ENCODE measurements around the gene TYROBP. TPM values are rescaled to one million over a fixed set of nuclear protein-coding genes. Genes with fewer than 3 reads are reported as not detected.

Gene TYROBP
- total and polyA plus RNA-seq, 2 of the 8 experiments (the other 6 are each of a cell fraction or from before 2014, with no cell fraction given) = 0.18 TPM; not detected in 1

- peaks cover 9% of the 10 kb centered on the region; the same call in 1 of the 2 replicates for H3K23me2 ChIP-seq (ENCODE audit: low read depth, low read length)
- H4K20me1 ChIP-seq (replicated peaks in 1 of 2; ENCODE audit: control insufficient read depth in 1 of 2, insufficient read depth in 2 of 2, low read length in 2 of 2) = peaks cover 0 to 2% of the 10 kb centered on the region in 2 experiments
- no peak overlapping the region for H3K56ac ChIP-seq (replicated peaks; ENCODE audit: insufficient read length, low read depth, low read length)
- H4K91ac ChIP-seq (replicated peaks; ENCODE audit: insufficient read length, low read length) = no peak overlapping the region
- no peaks in the 10 kb centered on the region for H3K9me3 ChIP-seq (ENCODE audit: insufficient read depth in 2 of 2, low read depth in 1 of 2, low read length in 1 of 2)
- no peak overlapping the region for H3K27ac ChIP-seq (ENCODE audit: low read depth, low read length)
- DNase-seq (ENCODE audit: low read depth in 1 of 2, low spot score in 2 of 2) (peak in 1 of 2 experiments; percentile 67), FAIRE-seq (no peak)
- no peaks in the 10 kb centered on the region for H3K79me1 ChIP-seq (ENCODE audit: low read depth, low read length)
- no peak overlapping the region for H3K4ac ChIP-seq (replicated peaks; ENCODE audit: insufficient read length, low read depth, low read length)
- H2AFZ ChIP-seq (ENCODE audit: low read length) = no peak overlapping the region
- TF ChIP-seq CTCF (IDR thresholded peaks at IDR 0.05; ENCODE audit: control extremely low read depth in 1 of 3, insufficient read depth in 1 of 3, low read depth in 1 of 3, low read length in 3 of 3) (peak in 2 of 3 experiments; percentile 54 to 69; a peak in 2 of 4 replicates), RAD21 (IDR thresholded peaks at IDR 0.05 in 1 of 2, conservative IDR thresholded peaks at IDR 0.05 in 1 of 2; ENCODE audit: low read depth in 2 of 2, low read length in 2 of 2) (peak; percentile 38 to 49; a peak in 3 of 4 replicates), USF2 (IDR thresholded peaks at IDR 0.05; ENCODE audit: low read length) (no peak), TAF7 (optimal IDR thresholded peaks at IDR 0.05; ENCODE audit: borderline replicate concordance, low read depth, low read length) (no peak)
- H3K36me3 ChIP-seq (ENCODE audit: control insufficient read depth in 2 of 4, insufficient read depth in 4 of 4, low read length in 3 of 4) = no peaks in the 10 kb centered on the region
- H2BK15ac ChIP-seq (ENCODE audit: low read length) = no peak overlapping the region
- H3K4me1 ChIP-seq (replicated peaks in 1 of 4; ENCODE audit: control insufficient read depth in 3 of 4, insufficient read depth in 4 of 4, low read length in 3 of 4) = peaks cover 0 to 12% (median 8%) of the 10 kb centered on the region in 4 experiments; a peak in 5 of 7 replicates
- no peak overlapping the region for H4K8ac ChIP-seq (ENCODE audit: extremely low read depth, insufficient read depth, low read length)
- H2BK120ac ChIP-seq (replicated peaks; ENCODE audit: low read depth, low read length) = no peak overlapping the region
- WGBS, 2 experiments (ENCODE audit: extremely low coverage in 1 of 2, insufficient coverage in 1 of 2, insufficient read length in 1 of 2, insufficient replicate concordance in 2 of 2, low coverage in 1 of 2, low lambda C conversion rate in 2 of 2, missing lambda C conversion rate in 1 of 2) = 73% methylated on average over 10 of the region's 12 CpGs; no CpG with 5 or more reads in 1 of the 2 experiments
- H3K4me2 ChIP-seq (ENCODE audit: insufficient read depth in 1 of 2, low read depth in 2 of 2, low read length in 2 of 2) = peak overlapping the region in 1 of 2 experiments; percentile 93
- peaks cover 3 to 12% (median 9%) of the 10 kb centered on the region in 4 experiments for H3K27me3 ChIP-seq (replicated peaks in 1 of 4; ENCODE audit: control insufficient read depth in 3 of 4, extremely low read depth in 1 of 4, insufficient read depth in 3 of 4, low read length in 3 of 4)
- ChIA-PET POLR2A (ENCODE audit: partially characterized antibody) (interaction anchor here (1.0 to 2.6 kb wide), 8 partner anchors 10 to 362 kb away, joined by 3 to 20 read pairs (median 4); partner anchors contain the start of genes PSENEN and U2AF1L4), CTCF (ENCODE audit: partially characterized antibody) (interaction anchor here (0.9 to 3.2 kb wide), 14 partner anchors 10 to 376 kb away, joined by 3 to 15 read pairs (median 3); no protein-coding TSS in a partner anchor)
- no peaks in the 10 kb centered on the region for H3K79me2 ChIP-seq (ENCODE audit: control insufficient read depth in 1 of 2, insufficient read depth in 2 of 2, low read length in 2 of 2)
- no peak overlapping the region for H2AK5ac ChIP-seq (ENCODE audit: low read depth, low read length)
- no peak overlapping the region for H3K23ac ChIP-seq (ENCODE audit: insufficient read length)
- peak overlapping the region in 1 of 4 experiments; percentile 64; a peak in 2 of 8 replicates for H3K4me3 ChIP-seq (ENCODE audit: extremely low read depth in 1 of 4, insufficient read depth in 2 of 4, low read depth in 3 of 4, low read length in 4 of 4)
- H2BK20ac ChIP-seq (ENCODE audit: low read length) = no peak overlapping the region
- H3K18ac ChIP-seq (ENCODE audit: extremely low read depth, low read length) = no peak overlapping the region; the same call in 1 of the 2 replicates
- H2BK12ac ChIP-seq (ENCODE audit: low read depth, low read length) = no peak overlapping the region
- H3K14ac ChIP-seq (ENCODE audit: insufficient read length) = no peak overlapping the region
- no peak overlapping the region for H3K9ac ChIP-seq (replicated peaks in 1 of 4; ENCODE audit: extremely low read depth in 1 of 4, low read depth in 3 of 4, low read length in 3 of 4)
- H4K5ac ChIP-seq (ENCODE audit: insufficient read length, low read depth, low read length) = no peak overlapping the region
- no peak overlapping the region for H2BK5ac ChIP-seq (ENCODE audit: low read depth, low read length)
These were observed 37.3 kb downstream of the TYROBP start for GRCh38 chr19:35870798-35871197.

Measured in H1 (cell line).